Spleen (tissue), 13 donors: ENCODE data around the gene MS4A4A. TPM values are rescaled to one million over a fixed set of nuclear protein-coding genes. Genes with fewer than 3 reads are reported as not detected.

ENCODE experiments used
- DNase-seq: peaks from one replicate; pipeline ENCODE4 v3.0.0-alpha.2; 2020
- H3K27ac ChIP-seq, 8 donors: fragments of 200-600 bp; sonication (generic) in 7 of 8; 1 replicate in 4 of 8; 2 replicates in 4 of 8; pipeline versions ENCODE4 v1.5.0 to v1.8.0; 2016 to 2021; ENCODE audit warnings: inconsistent platforms in 4 of 8, mild to moderate bottlenecking in 4 of 8, moderate library complexity in 1 of 8
- H3K27me3 ChIP-seq, 7 donors: fragments of 200-600 bp; sonication (generic) in 6 of 7; replicated peaks in 1 of 7; 1 replicate in 4 of 7; 2 replicates in 3 of 7; pipeline versions ENCODE4 v1.5.0 to v1.8.0; 2016 to 2021; ENCODE audit warnings: inconsistent platforms in 3 of 7, mild to moderate bottlenecking in 1 of 7
- H3K36me3 ChIP-seq, 6 donors: fragments of 200-600 bp; sonication (generic) in 5 of 6; 1 replicate in 4 of 6; 2 replicates in 2 of 6; pipeline versions ENCODE4 v1.5.0 to v1.8.0; 2016 to 2021; ENCODE audit warnings: inconsistent platforms in 2 of 6
- H3K4me1 ChIP-seq, 6 donors: fragments of 200-600 bp; sonication (generic) in 5 of 6; 1 replicate in 3 of 6; 2 replicates in 3 of 6; pipeline versions ENCODE4 v1.5.0 to v1.8.0; 2016 to 2021; ENCODE audit warnings: inconsistent platforms in 3 of 6
- H3K4me3 ChIP-seq, 8 donors: fragments of 200-600 bp; sonication (generic) in 7 of 8; 1 replicate in 4 of 8; 2 replicates in 4 of 8; pipeline versions ENCODE4 v1.5.0 to v1.8.0; 2016 to 2021; ENCODE audit warnings: inconsistent platforms in 4 of 8, mild to moderate bottlenecking in 4 of 8, moderate library complexity in 2 of 8
- H3K9me3 ChIP-seq, 8 donors: fragments of 200-600 bp; sonication (generic) in 7 of 8; 1 replicate in 4 of 8; 2 replicates in 4 of 8; pipeline versions ENCODE4 v1.5.0 to v1.8.0; 2016 to 2021; ENCODE audit warnings: inconsistent platforms in 4 of 8
- POLR2A ChIP-seq, 3 donors: fragments of 450-650 bp; IDR thresholded peaks; one replicate each; pipeline ENCODE4 v1.5.1; 2017; ENCODE audit warnings: antibody characterized with exemption in 3 of 3, mild to moderate bottlenecking in 1 of 3
- POLR2AphosphoS5 ChIP-seq, 3 donors: sonication (generic); formaldehyde crosslinking; IDR thresholded peaks; one replicate each; pipeline ENCODE4 v1.5.1; 2017; ENCODE audit warnings: antibody characterized with exemption in 3 of 3
- WGBS, 5 donors: extraction: QIAGEN DNeasy Blood & Tissue Kit in 3 of 5; methylation state at CpG; one replicate each; pipeline versions ENCODE4 v1.1.5 to v1.1.7; 2013 to 2018; 5-methylcytosine and 5-hydroxymethylcytosine counted together
- intact Hi-C: fragments of 100-400 bp; cut with DNase I; formaldehyde crosslinking; loops from one replicate; pipeline ENCODE4 v1.15.0; 2023; ENCODE audit warnings: low total_unique reads
- long read RNA-seq, 2 donors: transcript quantifications; one replicate each; lab custom pipeline, GENCODE V29; 2026
- polyA plus RNA-seq, 3 donors: library from polyadenylated mRNA; stranded (reverse); fragments of 200-250 nt; gene quantifications; one replicate each; pipeline ENCODE4 v1.2.1, GENCODE V29; 2013
- total RNA-seq, 7 donors: library from RNA; depleted of rRNA in 3 of 7; stranded (reverse); fragments of >200 nt in 3 of 7; fragmentation: NEBNext Ultra II Directional in 4 of 7; extraction: Animal tissue kit (Norgen Biotek cat#: 25700) in 4 of 7; gene quantifications; one replicate each; pipeline versions ENCODE4 v1.1.0 to v1.2.1, GENCODE V29; 2016 to 2021
- TF ChIP-seq, protein P1 (sequence below), 11 experiments: fragments of 200-600 bp in 7 of 11; fragments of 450-650 bp in 4 of 11; sonication (generic) in 4 of 11; IDR thresholded peaks in 8 of 11; conservative IDR thresholded peaks in 3 of 11; 1 replicate in 7 of 11; 2 replicates in 4 of 11; pipeline versions ENCODE4 v1.4.0 to v1.8.0; 2016 to 2021; ENCODE audit warnings: antibody characterized with exemption in 11 of 11, inconsistent platforms in 4 of 11, mild to moderate bottlenecking in 1 of 11
- donor health status: healthy with polysubstance abuse.
- donor health status: DM: no; HTN: no; CAD: no; lungs with moderate emphysema.
- donor health status: DM: no; HTN: no; CAD: no.
- donor health status: Bipolar disorder and iron deficiency.
- donor health status: healthy.
- donor health status: DM: no; HTN: no; CAD: no.
- donor health status: DM: yes; HTN: yes; CAD: no.

The MS4A4A gene
- total RNA-seq: 100 to 1,000 TPM in 3 of 7 donors, 10 to 100 TPM in 4; 28.2 to 130 (median 85.5) TPM
- 10 to 100 TPM; 24.3 to 48.7 (median 26.1) TPM for polyA plus RNA-seq
- long read RNA-seq, donor 1, transcript MS4A4A-201 (7 exons, 1,604 nt): major isoform, 31 of 45 reads
- long read RNA-seq, donor 1, transcript MS4A4A-205 (2 exons, 727 nt): minor isoform, 5 of 45 reads
- long read RNA-seq, donor 1, partial matches to known transcripts: 7 of 45 reads
- long read RNA-seq, donor 1, other reads (novel, unspliced or antisense): 0 of 45 reads
- long read RNA-seq, donor 2, transcript MS4A4A-201 (7 exons, 1,604 nt): major isoform, 20 of 22 reads
- long read RNA-seq, donor 2, partial matches to known transcripts: 0 of 22 reads
- long read RNA-seq, donor 2, other reads (novel, unspliced or antisense): 0 of 22 reads

DNA sequence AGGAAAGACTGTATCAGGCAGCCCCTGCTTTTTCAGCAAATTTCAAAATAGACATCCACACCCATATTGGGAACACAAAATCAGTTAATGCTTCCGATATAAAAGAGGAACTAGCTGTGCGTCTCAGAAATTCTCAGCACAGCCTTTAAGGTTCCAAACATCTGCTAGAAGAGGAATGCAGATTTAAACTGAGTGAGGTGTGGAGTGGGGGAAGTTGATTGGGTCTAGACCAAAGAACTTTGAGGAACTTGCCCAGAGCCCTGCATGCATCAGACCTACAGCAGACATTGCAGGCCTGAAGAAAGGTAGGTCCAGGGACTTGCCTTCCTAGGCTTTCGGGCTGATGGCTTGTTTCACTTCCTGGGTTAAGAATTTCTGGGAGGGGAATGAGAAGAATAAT, at the start of gene MS4A4A:
Gene MS4A4A (plus strand): TSS at position 255 of the 400 bp plus-strand sequence. CDS start 10 bp downstream, at position 265.
- 18 to 35% (median 33%) methylated on average over 3 of the region's 3 CpGs for WGBS, 5 donors
- intact Hi-C loops: no loop called here
- Histone ChIP-seq H3K4me1 (peaks cover 0 to 21% (median 7%) of the 10 kb centered on the region in 6 donors), H3K9me3 (no peaks in the 10 kb centered on the region), H3K27me3 (no peaks in the 10 kb centered on the region), H3K4me3 (peak within 1 kb of the TSS in 4 of 8 donors; percentile 2 to 53 (median 14)), H3K27ac (peak within 1 kb of the TSS in 6 of 8 donors; percentile 35 to 81 (median 63)), H3K36me3 (no peaks in the 10 kb centered on the region)
- TF ChIP-seq POLR2AphosphoS5 (IDR thresholded peaks at IDR 0.05) (peak in 1 of 3 donors; percentile 65), POLR2A (IDR thresholded peaks at IDR 0.05) (no peak)
- DNase-seq: no peak

DNA sequence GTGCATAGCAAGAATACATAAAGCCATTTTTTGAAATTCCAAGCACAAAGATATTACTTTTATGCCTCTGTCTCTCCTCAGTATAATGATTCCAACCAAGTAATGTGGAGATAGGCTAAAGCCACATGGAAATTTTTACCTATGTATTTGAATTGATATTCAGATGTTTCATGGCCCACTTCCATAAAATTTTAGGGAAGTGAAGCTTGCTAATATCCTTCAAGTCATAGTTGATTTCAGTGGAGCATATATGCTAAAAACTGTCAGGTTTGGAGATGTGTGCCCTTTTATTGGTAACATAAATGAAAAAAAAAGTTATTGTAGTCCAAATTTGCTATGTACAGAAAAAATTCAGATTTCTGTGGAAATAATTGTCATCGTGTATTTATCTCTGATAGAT, 49.8 kb upstream of the MS4A4A start:
- TF ChIP-seq POLR2A (IDR thresholded peaks at IDR 0.05) (no peak), POLR2AphosphoS5 (IDR thresholded peaks at IDR 0.05) (no peak)
- TF ChIP-seq, protein P1, sequence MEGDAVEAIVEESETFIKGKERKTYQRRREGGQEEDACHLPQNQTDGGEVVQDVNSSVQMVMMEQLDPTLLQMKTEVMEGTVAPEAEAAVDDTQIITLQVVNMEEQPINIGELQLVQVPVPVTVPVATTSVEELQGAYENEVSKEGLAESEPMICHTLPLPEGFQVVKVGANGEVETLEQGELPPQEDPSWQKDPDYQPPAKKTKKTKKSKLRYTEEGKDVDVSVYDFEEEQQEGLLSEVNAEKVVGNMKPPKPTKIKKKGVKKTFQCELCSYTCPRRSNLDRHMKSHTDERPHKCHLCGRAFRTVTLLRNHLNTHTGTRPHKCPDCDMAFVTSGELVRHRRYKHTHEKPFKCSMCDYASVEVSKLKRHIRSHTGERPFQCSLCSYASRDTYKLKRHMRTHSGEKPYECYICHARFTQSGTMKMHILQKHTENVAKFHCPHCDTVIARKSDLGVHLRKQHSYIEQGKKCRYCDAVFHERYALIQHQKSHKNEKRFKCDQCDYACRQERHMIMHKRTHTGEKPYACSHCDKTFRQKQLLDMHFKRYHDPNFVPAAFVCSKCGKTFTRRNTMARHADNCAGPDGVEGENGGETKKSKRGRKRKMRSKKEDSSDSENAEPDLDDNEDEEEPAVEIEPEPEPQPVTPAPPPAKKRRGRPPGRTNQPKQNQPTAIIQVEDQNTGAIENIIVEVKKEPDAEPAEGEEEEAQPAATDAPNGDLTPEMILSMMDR (IDR thresholded peaks at IDR 0.05 in 8 of 11, conservative IDR thresholded peaks at IDR 0.05 in 3 of 11): no peak
- 66 to 83% (median 75%) methylated on average over 1 of the region's 1 CpG for WGBS, 5 donors
- Histone ChIP-seq H3K4me3 (no peak overlapping the region), H3K9me3 (no peaks in the 10 kb centered on the region), H3K36me3 (no peaks in the 10 kb centered on the region), H3K27me3 (no peaks in the 10 kb centered on the region), H3K27ac (no peak overlapping the region), H3K4me1 (peaks cover 0 to 10% (median 0%) of the 10 kb centered on the region in 6 donors)
- DNase-seq: no peak
- intact Hi-C loops: no loop called here

DNA sequence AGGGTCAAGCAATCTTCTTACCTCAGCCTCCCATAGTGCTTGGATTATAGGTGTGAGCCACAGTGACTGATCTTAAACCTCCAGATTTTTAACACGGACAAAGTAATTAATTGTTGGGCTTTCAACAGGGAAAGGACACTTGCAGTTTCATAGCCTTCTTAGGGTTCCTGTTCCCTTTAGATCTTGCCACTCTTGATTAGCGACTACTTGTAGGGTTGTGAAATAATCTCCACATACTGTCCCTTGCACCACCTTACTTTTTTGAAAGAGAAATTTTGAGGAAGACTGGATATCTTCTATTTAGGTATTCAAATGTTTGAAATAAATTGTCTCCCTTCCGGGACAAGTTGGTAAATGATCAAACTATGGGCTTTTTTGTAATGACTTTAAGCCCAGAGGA, 45.1 kb upstream of the MS4A4A start:
- Histone ChIP-seq H3K4me1 (peaks cover 0 to 10% (median 0%) of the 10 kb centered on the region in 6 donors), H3K27me3 (no peaks in the 10 kb centered on the region), H3K27ac (peak overlapping the region in 1 of 8 donors; percentile 30), H3K36me3 (no peaks in the 10 kb centered on the region), H3K9me3 (no peaks in the 10 kb centered on the region), H3K4me3 (no peak overlapping the region)
- intact Hi-C loops: no loop called here
- 56 to 78% (median 65%) methylated on average over 3 of the region's 3 CpGs for WGBS, 5 donors
- TF ChIP-seq POLR2A (IDR thresholded peaks at IDR 0.05): no peak
- no peak for TF ChIP-seq POLR2AphosphoS5 (IDR thresholded peaks at IDR 0.05)
- TF ChIP-seq, protein P1 (IDR thresholded peaks at IDR 0.05 in 8 of 11, conservative IDR thresholded peaks at IDR 0.05 in 3 of 11): no peak
- no peak for DNase-seq

DNA sequence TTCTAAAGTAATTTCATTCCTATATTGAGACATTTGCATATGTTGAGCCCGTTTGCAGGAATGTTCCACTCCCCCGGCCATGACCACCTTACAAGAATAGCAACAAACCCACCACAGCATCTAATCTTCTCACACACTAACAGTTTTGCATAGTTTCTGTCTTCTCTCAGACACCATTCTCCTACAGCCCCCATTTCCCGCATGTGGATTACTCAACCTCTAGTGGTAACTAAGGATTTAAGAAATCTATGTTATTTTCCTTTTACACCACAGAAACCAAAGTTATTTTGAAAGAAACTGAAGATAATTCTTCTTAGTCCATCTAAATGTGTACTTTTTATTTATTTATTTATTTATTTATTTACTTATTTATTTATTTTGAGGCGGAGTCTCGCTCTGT, 39.8 kb upstream of the MS4A4A start:
- peaks cover 0 to 8% (median 0%) of the 10 kb centered on the region in 6 donors for H3K4me1 ChIP-seq
- intact Hi-C loops: no loop called here
- WGBS, 5 donors: 57 to 77% (median 68%) methylated on average over 5 of the region's 5 CpGs
- no peak overlapping the region for H3K4me3 ChIP-seq
- H3K36me3 ChIP-seq: no peaks in the 10 kb centered on the region
- H3K27me3 ChIP-seq: no peaks in the 10 kb centered on the region
- peak overlapping the region in 2 of 8 donors; percentile 59 to 60 for H3K27ac ChIP-seq
- H3K9me3 ChIP-seq: no peaks in the 10 kb centered on the region
- DNase-seq: no peak
- TF ChIP-seq, protein P1 (IDR thresholded peaks at IDR 0.05 in 8 of 11, conservative IDR thresholded peaks at IDR 0.05 in 3 of 11): no peak
- TF ChIP-seq POLR2A (IDR thresholded peaks at IDR 0.05): no peak
- TF ChIP-seq POLR2AphosphoS5 (IDR thresholded peaks at IDR 0.05): no peak
